Neuronal stem cell (in vitro differentiated cells): ENCODE data around the gene MEF2C.
A peak's percentile ranks its signal among the peaks of the same experiment; 100 is the strongest.

Experiments used
- DNase-seq: peaks from one replicate; pipeline ENCODE4 v3.0.0-alpha.2; 2013; ENCODE audit warnings: low spot score
- H2AFZ ChIP-seq: one replicate; pipeline ENCODE4 v1.6.1; 2013; ENCODE audit warnings: mild to moderate bottlenecking, low read length, inconsistent platforms
- H2AK5ac ChIP-seq: 2 replicates; pipeline ENCODE4 v1.6.1; 2013; ENCODE audit warnings: low read depth, mild to moderate bottlenecking, inconsistent platforms, low read length, moderate library complexity, mixed read lengths
- H2BK120ac ChIP-seq: 2 replicates; pipeline ENCODE4 v1.6.1; 2013; ENCODE audit warnings: low read depth, mild to moderate bottlenecking, inconsistent platforms, low read length, moderate library complexity, mixed read lengths
- H2BK12ac ChIP-seq: one replicate; pipeline ENCODE4 v1.6.1; 2013; ENCODE audit warnings: low read length, inconsistent platforms
- H2BK15ac ChIP-seq: 2 replicates; pipeline ENCODE4 v1.6.1; 2013; ENCODE audit warnings: mild to moderate bottlenecking, low read length, inconsistent platforms, mixed read lengths
- H2BK5ac ChIP-seq: one replicate; pipeline ENCODE4 v1.6.1; 2013; ENCODE audit warnings: inconsistent platforms, mild to moderate bottlenecking, low read length, moderate library complexity
- H3K14ac ChIP-seq: one replicate; pipeline ENCODE4 v1.6.1; 2013; ENCODE audit warnings: low read length, inconsistent platforms
- H3K18ac ChIP-seq: 2 replicates; pipeline ENCODE4 v1.6.1; 2013; ENCODE audit warnings: low read length, inconsistent platforms
- H3K23ac ChIP-seq: 2 replicates; pipeline ENCODE4 v1.6.1; 2013; ENCODE audit warnings: low read depth, mild to moderate bottlenecking, mixed read lengths, low read length, inconsistent platforms; ENCODE audit not compliant: poor library complexity
- H3K27ac ChIP-seq: replicated peaks from 3 replicates; pipeline ENCODE4 v1.5.1; 2013; ENCODE audit warnings: low read length, inconsistent platforms
- H3K27me3 ChIP-seq, 3 experiments: 2 replicates each; pipeline ENCODE4 v1.6.1; 2013; ENCODE audit warnings: low read length in 3 of 3, mild to moderate bottlenecking in 2 of 3, inconsistent platforms in 1 of 3, low read depth in 1 of 3, mixed read lengths in 1 of 3, moderate library complexity in 1 of 3; ENCODE audit not compliant: control insufficient read depth in 3 of 3, insufficient read depth in 3 of 3
- H3K36me3 ChIP-seq, 2 donors: replicated peaks in 1 of 2; 2 replicates each; pipeline ENCODE4 v1.6.1; 2013; ENCODE audit warnings: low read length in 2 of 2; ENCODE audit not compliant: control insufficient read depth in 2 of 2, insufficient read depth in 2 of 2
- H3K4ac ChIP-seq: 2 replicates; pipeline ENCODE4 v1.6.1; 2013; ENCODE audit warnings: inconsistent platforms, mild to moderate bottlenecking, low read length, moderate library complexity
- H3K4me1 ChIP-seq, 2 donors: 1 replicate in 1 of 2; 2 replicates in 1 of 2; pipeline ENCODE4 v1.6.1; 2013; ENCODE audit warnings: low read length in 2 of 2, low read depth in 1 of 2; ENCODE audit not compliant: control insufficient read depth in 2 of 2, insufficient read depth in 1 of 2
- H3K4me2 ChIP-seq: one replicate; pipeline ENCODE4 v1.6.1; 2013; ENCODE audit warnings: mild to moderate bottlenecking, low read length, inconsistent platforms; ENCODE audit not compliant: insufficient read depth, poor library complexity, severe bottlenecking
- H3K4me3 ChIP-seq, 2 donors: 2 replicates each; pipeline ENCODE4 v1.5.1; 2013; ENCODE audit warnings: low read length in 2 of 2, mild to moderate bottlenecking in 2 of 2, inconsistent platforms in 1 of 2, moderate library complexity in 1 of 2
- H3K79me1 ChIP-seq: one replicate; pipeline ENCODE4 v1.6.1; 2013; ENCODE audit warnings: low read depth, mild to moderate bottlenecking, inconsistent platforms, low read length, moderate library complexity
- H3K9ac ChIP-seq: one replicate; pipeline ENCODE4 v1.6.1; 2013; ENCODE audit warnings: mild to moderate bottlenecking, low read depth, low read length, inconsistent platforms; ENCODE audit not compliant: poor library complexity
- H3K9me3 ChIP-seq, 2 donors: replicated peaks in 1 of 2; 2 replicates each; pipeline versions ENCODE3 to v1.6.1; 2013; ENCODE audit warnings: low read length in 2 of 2, mild to moderate bottlenecking in 2 of 2, inconsistent platforms in 1 of 2, low read depth in 1 of 2, mixed read lengths in 1 of 2, moderate library complexity in 1 of 2; ENCODE audit not compliant: control insufficient read depth in 2 of 2, insufficient read depth in 1 of 2
- H4K8ac ChIP-seq: one replicate; pipeline ENCODE4 v1.6.1; 2013; ENCODE audit warnings: low read depth, mild to moderate bottlenecking, inconsistent platforms, low read length, moderate library complexity
- H4K91ac ChIP-seq: one replicate; pipeline ENCODE4 v1.6.1; 2013; ENCODE audit warnings: low read length, low read depth, mild to moderate bottlenecking, inconsistent platforms; ENCODE audit not compliant: poor library complexity
- WGBS, 2 donors: extraction: QIAGEN DNeasy Blood & Tissue Kit; methylation state at CpG; one replicate each; pipeline ENCODE4 v1.1.7; 2013; ENCODE audit warnings: missing lambda C conversion rate in 2 of 2, mixed read lengths in 1 of 2; ENCODE audit not compliant: insufficient read length in 2 of 2, insufficient replicate concordance in 1 of 2; ENCODE audit errors: extremely low coverage in 2 of 2; 5-methylcytosine and 5-hydroxymethylcytosine counted together

MEF2C gene

DNA sequence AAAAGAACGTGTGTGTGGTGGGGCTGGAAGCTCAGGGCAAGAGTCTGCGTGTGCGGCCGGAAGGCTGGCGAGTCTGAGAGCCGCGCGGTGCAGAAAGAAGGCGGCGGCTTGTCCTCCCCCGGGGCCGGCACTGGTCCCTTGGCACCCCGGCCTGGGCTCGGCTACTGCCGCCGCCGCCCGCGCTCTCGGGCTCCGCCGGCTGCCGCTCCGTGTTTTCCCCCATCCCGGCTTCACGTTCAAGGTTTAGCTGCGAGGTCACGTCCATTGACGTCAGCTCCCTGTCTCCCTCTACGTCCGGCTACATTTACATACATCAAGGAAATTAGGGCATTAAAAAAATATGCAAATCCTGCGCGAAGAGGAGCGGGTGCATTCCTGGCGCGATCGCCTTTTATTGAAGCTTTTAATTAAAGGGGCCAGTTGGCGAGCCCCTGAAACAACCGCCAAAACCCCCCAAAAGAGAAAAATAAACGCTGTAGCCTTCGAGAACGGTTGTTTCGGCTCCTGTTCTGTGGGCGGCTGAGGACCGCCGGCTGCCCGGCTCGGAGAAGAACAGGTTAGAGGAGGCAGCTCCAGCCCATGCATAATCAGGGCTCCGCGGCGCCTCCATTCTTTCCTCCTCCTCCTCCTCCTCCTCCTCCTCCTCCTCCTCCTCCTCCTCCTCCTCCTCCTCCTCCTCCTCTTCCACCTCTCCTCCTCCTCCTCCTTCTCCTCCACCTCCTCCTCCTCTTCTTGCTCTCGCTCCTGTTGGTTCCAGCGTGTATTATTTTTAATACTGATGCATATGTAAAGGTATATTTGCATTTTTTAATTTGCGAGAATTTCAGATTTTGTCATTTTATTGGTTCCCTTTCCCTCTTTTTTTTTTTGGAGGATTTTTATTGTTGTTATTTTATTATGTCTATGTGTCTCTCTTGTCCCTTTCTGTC is 207.0 kb downstream of the MEF2C start:
- H2AK5ac ChIP-seq = no peak overlapping the region

DNA sequence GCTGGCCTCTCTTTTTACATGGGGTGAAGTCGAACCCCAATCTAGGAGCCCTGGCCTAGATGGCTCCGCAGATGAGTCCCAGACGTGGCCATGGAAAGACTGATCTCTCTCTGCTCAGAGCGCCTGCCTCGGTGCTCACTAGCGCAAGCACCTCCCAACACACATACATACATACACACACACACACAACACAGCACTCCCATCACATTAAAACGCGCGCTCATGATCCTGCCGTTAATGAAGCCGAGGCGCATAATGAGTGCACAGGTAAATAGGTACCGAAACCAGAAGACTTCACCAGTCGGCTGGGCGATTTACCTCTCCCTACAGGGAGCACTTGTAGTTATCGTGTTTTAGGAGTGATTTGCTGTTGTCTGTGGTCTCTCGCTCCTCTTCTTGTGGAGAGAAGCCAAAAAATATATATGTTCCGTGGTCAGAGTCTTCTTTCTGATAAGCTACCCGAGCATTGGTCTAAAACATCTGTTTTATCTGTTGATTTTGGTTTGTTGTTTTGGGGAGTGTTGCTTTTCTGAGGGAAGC is 207.7 kb downstream of the MEF2C start:
- Histone ChIP-seq H2BK5ac (no peak overlapping the region), H3K4ac (no peak overlapping the region), H3K9ac (no peak overlapping the region), H3K4me3 (peak overlapping the region; percentile 74 to 76), H3K23ac (no peak overlapping the region), H2AFZ (peak overlapping the region; percentile 98), H2BK15ac (no peak overlapping the region), H4K8ac (no peak overlapping the region), H2BK120ac (no peak overlapping the region), H3K18ac (no peak overlapping the region), H3K4me2 (peak overlapping the region; percentile 82), H2BK12ac (no peak overlapping the region), H3K4me1 (peaks cover 4 to 11% of the 10 kb centered on the region in 2 donors), H3K14ac (no peak overlapping the region), H3K27ac (no peak overlapping the region), H4K91ac (no peak overlapping the region), H2AK5ac (no peak overlapping the region), H3K36me3 (peaks cover 0 to under 1% of the 10 kb centered on the region in 2 donors), H3K27me3 (peaks cover 37 to 87% (median 41%) of the 10 kb centered on the region in 3 experiments), H3K79me1 (no peaks in the 10 kb centered on the region), H3K9me3 (no peaks in the 10 kb centered on the region)
- no CpG with 5 or more reads among the region's 19 CpGs for WGBS, 2 donors
- DNase-seq = no peak

More for the DNA sequence above, 207.0 kb downstream of the MEF2C start:
- H3K4ac ChIP-seq = no peak overlapping the region
- no peak overlapping the region for H2BK15ac ChIP-seq
- no peaks in the 10 kb centered on the region for H3K36me3 ChIP-seq
- no peaks in the 10 kb centered on the region for H3K79me1 ChIP-seq
- no peak overlapping the region for H4K8ac ChIP-seq
- H3K9me3 ChIP-seq = no peaks in the 10 kb centered on the region
- peak overlapping the region; percentile 98 for H2AFZ ChIP-seq
- H3K27me3 ChIP-seq = peaks cover 41 to 94% (median 42%) of the 10 kb centered on the region in 3 experiments
- H3K14ac ChIP-seq = no peak overlapping the region
- peak overlapping the region in 1 of 2 donors; percentile 74 for H3K4me3 ChIP-seq
- no peak overlapping the region for H2BK12ac ChIP-seq
- H3K4me2 ChIP-seq = no peak overlapping the region
- H3K18ac ChIP-seq = no peak overlapping the region
- H3K9ac ChIP-seq = no peak overlapping the region
- H4K91ac ChIP-seq = no peak overlapping the region
- peaks cover 4 to 6% of the 10 kb centered on the region in 2 donors for H3K4me1 ChIP-seq
- peak overlapping the region; percentile 46 for H3K23ac ChIP-seq
- DNase-seq = no peak
- H3K27ac ChIP-seq = no peak overlapping the region
- H2BK5ac ChIP-seq = no peak overlapping the region
- no CpG with 5 or more reads among the region's 54 CpGs for WGBS, 2 donors
- H2BK120ac ChIP-seq = no peak overlapping the region

DNA sequence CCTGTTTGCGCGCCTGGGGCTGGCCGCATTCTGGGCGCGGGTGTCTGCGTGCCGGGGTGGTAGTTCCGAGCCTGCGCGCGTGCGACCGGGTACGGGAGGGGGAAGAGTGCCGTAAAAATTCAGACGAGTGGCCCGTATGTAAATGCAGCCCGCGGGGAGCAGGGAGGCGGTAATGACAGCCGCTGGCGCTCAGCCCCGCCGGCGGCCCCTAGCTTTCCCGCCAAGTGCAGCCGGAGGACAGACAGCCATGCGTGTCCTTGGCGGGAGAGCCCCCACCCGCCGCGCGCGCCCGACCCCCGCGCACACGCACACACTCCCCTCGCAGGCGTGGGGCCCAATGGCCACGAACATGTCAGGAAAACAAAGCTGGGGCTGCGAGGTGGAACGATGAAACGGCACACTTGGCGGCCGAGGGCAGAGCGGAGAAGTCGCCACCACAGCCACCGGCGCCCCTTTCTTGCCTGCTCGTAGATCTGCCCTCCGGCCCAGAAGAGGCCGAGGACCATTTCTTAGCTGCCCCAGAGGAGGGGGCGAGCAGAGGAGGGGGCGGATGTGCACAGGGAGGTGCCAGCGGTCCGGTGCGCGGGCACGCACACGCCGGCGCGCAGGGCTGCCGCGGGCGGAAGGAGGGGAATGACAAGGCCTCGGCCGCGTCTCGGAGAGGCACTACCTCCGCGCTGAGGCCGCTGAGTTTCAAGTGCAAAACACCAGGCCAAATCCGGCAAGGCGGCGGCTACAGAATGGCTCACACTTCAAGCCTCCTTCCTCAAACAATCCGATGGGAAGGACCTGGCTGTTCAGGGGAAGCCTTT is 208.4 kb downstream of the MEF2C start:
- Histone ChIP-seq H2BK120ac (no peak overlapping the region), H2AFZ (peak overlapping the region; percentile 98), H3K27me3 (peaks cover 30 to 83% (median 41%) of the 10 kb centered on the region in 3 experiments), H3K4me3 (peak overlapping the region; percentile 74 to 76), H3K14ac (no peak overlapping the region), H3K18ac (peak overlapping the region; percentile 84), H3K4me1 (peaks cover 4 to 12% of the 10 kb centered on the region in 2 donors), H3K4me2 (peak overlapping the region; percentile 82), H2AK5ac (no peak overlapping the region), H3K79me1 (no peaks in the 10 kb centered on the region), H3K4ac (no peak overlapping the region), H3K9me3 (no peaks in the 10 kb centered on the region), H3K23ac (peak overlapping the region; percentile 74), H3K27ac (no peak overlapping the region), H3K36me3 (peaks cover 0 to 7% of the 10 kb centered on the region in 2 donors), H4K91ac (no peak overlapping the region), H3K9ac (peak overlapping the region; percentile 32), H4K8ac (no peak overlapping the region), H2BK5ac (no peak overlapping the region), H2BK15ac (no peak overlapping the region), H2BK12ac (no peak overlapping the region)
- WGBS, 2 donors = no CpG with 5 or more reads among the region's 78 CpGs
- DNase-seq = no peak
